Measurements from ENCODE around the gene PRKCE. TPM values are rescaled to one million over a fixed set of nuclear protein-coding genes. Genes with fewer than 3 reads are reported as not detected.

The PRKCE gene
- total RNA-seq, 1 experiment from 2014 or later, result 21.7 TPM

GRCh38 chr2:45684756-45685155 lies 33.3 kb downstream of the PRKCE start:
- H3K79me2 ChIP-seq (ENCODE audit: low read depth), result peaks cover 80% of the 10 kb centered on the region
- no peak for DNase-seq

GRCh38 chr2:45685260-45685659 lies 33.8 kb downstream of the PRKCE start:
- no peak overlapping the region for H3K27ac ChIP-seq
- peaks cover 56% of the 10 kb centered on the region for H3K4me1 ChIP-seq (replicated peaks; ENCODE audit: insufficient read depth)
- BruUV-seq (replicated peaks), result no TSS peak
- intact Hi-C loops (cut with micrococcal nuclease; ENCODE audit: unreplicated experiment), result no loop called here
- no peaks in the 10 kb centered on the region for H3K27me3 ChIP-seq (ENCODE audit: insufficient read depth, low read depth)
- H3K9me3 ChIP-seq (ENCODE audit: insufficient read depth, low read depth), result no peaks in the 10 kb centered on the region
- no peak for DNase-seq
- ChIA-PET CTCF (no interaction called here), POLR2A (ENCODE audit: unreplicated experiment) (interaction anchor here (0.5 kb wide), 1 partner anchor 10 kb away, joined by 3 read pairs; no protein-coding TSS in a partner anchor)
- H3K9me2 ChIP-seq (ENCODE audit: insufficient read depth), result no peaks in the 10 kb centered on the region
- no peaks in the 10 kb centered on the region for H3K36me3 ChIP-seq (ENCODE audit: low read depth)
- H3K4me3 ChIP-seq, result no peak overlapping the region
- TF ChIP-seq CTCF (conservative IDR thresholded peaks at IDR 0.05) (no peak), EZH2 (IDR thresholded peaks at IDR 0.05; ENCODE audit: low read depth) (no peak)
- H2AFZ ChIP-seq, result no peak overlapping the region
- H3K79me2 ChIP-seq (ENCODE audit: low read depth), result peaks cover 80% of the 10 kb centered on the region
- H4K20me1 ChIP-seq (ENCODE audit: insufficient read depth), result no peaks in the 10 kb centered on the region
- no peak overlapping the region for H3K4me2 ChIP-seq
- H3F3A ChIP-seq (ENCODE audit: insufficient read depth, low read depth), result peaks cover 39% of the 10 kb centered on the region

More at GRCh38 chr2:45684756-45685155, 33.3 kb downstream of the PRKCE start:
- TF ChIP-seq CTCF (conservative IDR thresholded peaks at IDR 0.05) (no peak), EZH2 (IDR thresholded peaks at IDR 0.05; ENCODE audit: low read depth) (no peak)
- ChIA-PET POLR2A (ENCODE audit: unreplicated experiment) (interaction anchor here (0.5 kb wide), 1 partner anchor 10 kb away, joined by 3 read pairs; no protein-coding TSS in a partner anchor), CTCF (no interaction called here)
- Histone ChIP-seq H4K20me1 (ENCODE audit: insufficient read depth) (no peaks in the 10 kb centered on the region), H3K4me2 (no peak overlapping the region), H2AFZ (no peak overlapping the region), H3K9me2 (ENCODE audit: insufficient read depth) (no peaks in the 10 kb centered on the region), H3K4me1 (replicated peaks; ENCODE audit: insufficient read depth) (peaks cover 61% of the 10 kb centered on the region), H3K27me3 (ENCODE audit: insufficient read depth, low read depth) (no peaks in the 10 kb centered on the region), H3K36me3 (ENCODE audit: low read depth) (no peaks in the 10 kb centered on the region), H3K9me3 (ENCODE audit: insufficient read depth, low read depth) (no peaks in the 10 kb centered on the region), H3K4me3 (no peak overlapping the region), H3F3A (ENCODE audit: insufficient read depth, low read depth) (peaks cover 42% of the 10 kb centered on the region), H3K27ac (no peak overlapping the region; the same call in 1 of the 2 replicates)
- BruUV-seq (replicated peaks), result no TSS peak
- intact Hi-C loops (cut with micrococcal nuclease; ENCODE audit: unreplicated experiment), result no loop called here

- no peak overlapping the region for H3K4me2 ChIP-seq
- H3K27me3 ChIP-seq (ENCODE audit: insufficient read depth, low read depth), result no peaks in the 10 kb centered on the region
- no peaks in the 10 kb centered on the region for H4K20me1 ChIP-seq (ENCODE audit: insufficient read depth)
- no peaks in the 10 kb centered on the region for H3K9me3 ChIP-seq (ENCODE audit: insufficient read depth, low read depth)
- peaks cover 12% of the 10 kb centered on the region for H3F3A ChIP-seq (ENCODE audit: insufficient read depth, low read depth)
- TF ChIP-seq CTCF (conservative IDR thresholded peaks at IDR 0.05), result no peak
- TF ChIP-seq EZH2 (IDR thresholded peaks at IDR 0.05; ENCODE audit: low read depth), result no peak
- H3K4me1 ChIP-seq (replicated peaks; ENCODE audit: insufficient read depth), result peaks cover 29% of the 10 kb centered on the region
- H3K27ac ChIP-seq, result no peak overlapping the region
- CTCF ChIA-PET, result no interaction called here
- H3K79me2 ChIP-seq (ENCODE audit: low read depth), result peaks cover 90% of the 10 kb centered on the region
- no peaks in the 10 kb centered on the region for H3K9me2 ChIP-seq (ENCODE audit: insufficient read depth)
- POLR2A ChIA-PET (ENCODE audit: unreplicated experiment), result no interaction called here
- H3K36me3 ChIP-seq (ENCODE audit: low read depth), result no peaks in the 10 kb centered on the region
- DNase-seq, result no peak
- no peak overlapping the region for H3K4me3 ChIP-seq
- no TSS peak for BruUV-seq (replicated peaks)
- intact Hi-C loops (cut with micrococcal nuclease; ENCODE audit: unreplicated experiment), result no loop called here
- H2AFZ ChIP-seq, result no peak overlapping the region
Measured at GRCh38 chr2:45687964-45688363, 36.5 kb downstream of the PRKCE start.
